ENCODE data around the gene SLC6A9.

DNA sequence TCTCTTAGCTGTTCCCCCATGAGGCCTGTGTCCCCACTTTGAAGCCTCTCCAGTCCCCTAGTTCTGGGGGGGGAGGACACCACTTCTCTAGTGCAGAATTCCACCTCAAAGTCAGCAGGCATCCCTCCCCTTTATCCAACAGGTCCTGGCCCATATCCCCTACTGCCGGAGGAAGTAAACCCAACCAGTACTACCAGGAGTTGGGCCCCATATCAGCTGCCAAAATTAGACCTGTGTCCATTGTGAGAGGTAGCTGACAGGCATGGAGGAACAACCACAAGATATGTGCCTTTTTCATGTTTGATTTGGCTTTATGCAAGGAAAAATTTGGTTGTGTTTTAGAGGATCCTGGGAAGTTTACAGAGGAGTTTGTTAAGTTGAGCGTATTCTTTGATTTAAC, 22.1 kb upstream of the SLC6A9 start:
- TF ChIP-seq CTCF (IDR thresholded peaks at IDR 0.05), result no peak
- TF ChIP-seq EZH2 (IDR thresholded peaks at IDR 0.05; ENCODE audit: borderline replicate concordance, insufficient read depth, low read depth, low read length, poor library complexity, severe bottlenecking), result no peak

All from B cell (primary cell).